ENCODE results near the gene TRAF3. TPM values are rescaled to one million over a fixed set of nuclear protein-coding genes. Genes with fewer than 3 reads are reported as not detected.

Gene TRAF3
- total and polyA plus RNA-seq, 4 donors: 3.4 to 32.6 (median 11.5) TPM

DNA sequence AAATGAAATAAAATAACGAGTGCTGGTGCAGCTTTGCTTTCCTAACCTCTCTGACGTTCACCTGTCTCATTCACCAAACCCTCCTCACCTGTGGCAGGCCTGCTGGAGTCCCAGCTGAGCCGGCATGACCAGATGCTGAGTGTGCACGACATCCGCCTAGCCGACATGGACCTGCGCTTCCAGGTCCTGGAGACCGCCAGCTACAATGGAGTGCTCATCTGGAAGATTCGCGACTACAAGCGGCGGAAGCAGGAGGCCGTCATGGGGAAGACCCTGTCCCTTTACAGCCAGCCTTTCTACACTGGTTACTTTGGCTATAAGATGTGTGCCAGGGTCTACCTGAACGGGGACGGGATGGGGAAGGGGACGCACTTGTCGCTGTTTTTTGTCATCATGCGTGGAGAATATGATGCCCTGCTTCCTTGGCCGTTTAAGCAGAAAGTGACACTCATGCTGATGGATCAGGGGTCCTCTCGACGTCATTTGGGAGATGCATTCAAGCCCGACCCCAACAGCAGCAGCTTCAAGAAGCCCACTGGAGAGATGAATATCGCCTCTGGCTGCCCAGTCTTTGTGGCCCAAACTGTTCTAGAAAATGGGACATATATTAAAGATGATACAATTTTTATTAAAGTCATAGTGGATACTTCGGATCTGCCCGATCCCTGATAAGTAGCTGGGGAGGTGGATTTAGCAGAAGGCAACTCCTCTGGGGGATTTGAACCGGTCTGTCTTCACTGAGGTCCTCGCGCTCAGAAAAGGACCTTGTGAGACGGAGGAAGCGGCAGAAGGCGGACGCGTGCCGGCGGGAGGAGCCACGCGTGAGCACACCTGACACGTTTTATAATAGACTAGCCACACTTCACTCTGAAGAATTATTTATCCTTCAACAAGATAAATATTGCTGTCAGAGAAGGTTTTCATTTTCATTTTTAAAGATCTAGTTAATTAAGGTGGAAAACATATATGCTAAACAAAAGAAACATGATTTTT is 128.2 kb downstream of the TRAF3 start:
- H3K36me3 ChIP-seq (ENCODE audit: control insufficient read depth in 1 of 2, insufficient read depth in 2 of 2, low read length in 1 of 2): no peaks in the 10 kb centered on the region
- H3K9me3 ChIP-seq (ENCODE audit: control insufficient read depth, low read length): no peaks in the 10 kb centered on the region
- ATAC-seq (ENCODE audit: low FRiP score) (no peak), DNase-seq (peak; percentile 31 to 68)
- no peaks in the 10 kb centered on the region for H3K27me3 ChIP-seq (ENCODE audit: control insufficient read depth in 1 of 2, insufficient read depth in 2 of 2, low read length in 1 of 2)
- intact Hi-C loops (cut with DNase I): no loop called here
- H3K4me3 ChIP-seq (ENCODE audit: low read length in 2 of 2): no peak overlapping the region
- H3K27ac ChIP-seq (ENCODE audit: low read depth in 1 of 2, low read length in 2 of 2): no peak overlapping the region
- H3K4me1 ChIP-seq (ENCODE audit: control insufficient read depth in 1 of 2, insufficient read depth in 2 of 2, low read length in 2 of 2): no peaks in the 10 kb centered on the region
- 95 to 97% methylated on average over 38 of the region's 38 CpGs for WGBS, 2 donors

DNA sequence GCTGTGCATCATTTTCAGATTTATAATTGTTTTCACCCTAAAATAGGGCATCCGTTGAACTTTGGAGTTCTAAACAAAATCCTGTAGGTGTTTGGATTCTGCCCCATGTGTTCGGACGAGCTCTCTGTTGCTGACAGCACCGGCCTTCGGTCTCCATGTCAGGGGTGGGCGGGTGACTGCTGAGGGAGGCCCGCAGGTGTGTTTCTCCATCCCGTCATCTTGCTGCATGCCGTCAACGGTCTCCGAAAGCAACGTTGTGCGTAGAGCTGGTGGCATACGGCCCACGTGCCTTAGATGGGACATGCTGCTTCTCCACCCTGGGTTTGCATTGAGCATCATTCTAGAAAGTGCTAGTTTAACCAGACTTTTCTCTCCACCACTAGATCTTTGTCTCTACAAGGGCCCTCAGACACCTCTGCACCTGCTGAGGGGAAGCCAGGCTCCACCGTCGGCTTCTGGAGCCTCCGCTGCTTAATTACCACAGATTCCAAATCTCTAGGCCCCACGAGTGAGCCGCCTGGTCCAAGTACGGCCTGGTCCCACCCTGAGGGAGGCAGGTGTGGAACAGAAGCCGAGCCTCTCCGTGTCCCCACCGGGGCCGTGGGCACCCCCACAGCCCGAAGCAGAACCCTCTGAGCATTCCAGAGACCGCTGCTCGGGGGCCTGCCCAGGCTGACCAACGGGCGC is 129.5 kb downstream of the TRAF3 start:
- ATAC-seq (ENCODE audit: low FRiP score) (no peak), DNase-seq (peak; percentile 13 to 66)
- no peaks in the 10 kb centered on the region for H3K4me1 ChIP-seq (ENCODE audit: control insufficient read depth in 1 of 2, insufficient read depth in 2 of 2, low read length in 2 of 2)
- no peaks in the 10 kb centered on the region for H3K36me3 ChIP-seq (ENCODE audit: control insufficient read depth in 1 of 2, insufficient read depth in 2 of 2, low read length in 1 of 2)
- no peaks in the 10 kb centered on the region for H3K27me3 ChIP-seq (ENCODE audit: control insufficient read depth in 1 of 2, insufficient read depth in 2 of 2, low read length in 1 of 2)
- no peak overlapping the region for H3K4me3 ChIP-seq (ENCODE audit: low read length in 2 of 2)
- no peak overlapping the region for H3K27ac ChIP-seq (ENCODE audit: low read depth in 1 of 2, low read length in 2 of 2)
- WGBS, 2 donors: 97% methylated on average over 30 of the region's 30 CpGs
- intact Hi-C loops (cut with DNase I): no loop called here
- H3K9me3 ChIP-seq (ENCODE audit: control insufficient read depth, low read length): no peaks in the 10 kb centered on the region

DNA sequence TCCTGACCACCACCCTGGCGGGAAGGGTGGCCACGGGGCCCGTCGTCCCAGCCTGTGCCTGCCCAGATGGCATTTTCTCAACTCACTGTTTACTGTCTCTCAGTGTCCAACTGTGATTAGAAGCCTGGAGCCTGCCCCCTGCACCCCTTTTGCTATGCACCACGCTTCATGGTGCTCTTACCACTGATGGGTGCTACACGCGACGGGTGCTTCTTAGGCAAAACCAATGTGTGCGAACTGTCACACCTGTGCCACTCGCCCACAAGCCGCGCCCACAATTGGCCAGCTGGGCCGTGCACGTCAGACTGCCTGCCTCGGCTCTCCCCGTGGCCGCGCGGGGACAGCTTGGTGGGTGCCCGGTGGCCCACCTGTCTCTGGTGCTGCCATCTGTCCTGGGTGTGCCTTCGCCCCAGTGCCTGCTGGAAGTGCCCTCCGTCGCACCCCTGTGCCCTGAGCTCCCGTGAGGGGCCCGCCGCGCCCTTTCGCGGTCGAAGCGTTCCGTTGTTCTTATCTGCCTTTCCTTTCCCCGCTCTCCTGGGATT is 130.1 kb downstream of the TRAF3 start:
- peak; percentile 40 to 71 for DNase-seq
- intact Hi-C loops (cut with DNase I): no loop called here
- Histone ChIP-seq H3K27me3 (ENCODE audit: control insufficient read depth in 1 of 2, insufficient read depth in 2 of 2, low read length in 1 of 2) (no peaks in the 10 kb centered on the region), H3K4me1 (ENCODE audit: control insufficient read depth in 1 of 2, insufficient read depth in 2 of 2, low read length in 2 of 2) (no peaks in the 10 kb centered on the region), H3K27ac (ENCODE audit: low read depth in 1 of 2, low read length in 2 of 2) (no peak overlapping the region), H3K36me3 (ENCODE audit: control insufficient read depth in 1 of 2, insufficient read depth in 2 of 2, low read length in 1 of 2) (no peaks in the 10 kb centered on the region), H3K4me3 (ENCODE audit: low read length in 2 of 2) (no peak overlapping the region), H3K9me3 (ENCODE audit: control insufficient read depth, low read length) (no peaks in the 10 kb centered on the region)
- 95 to 96% methylated on average over 33 of the region's 33 CpGs for WGBS, 2 donors
- no peak for ATAC-seq (ENCODE audit: low FRiP score)

DNA sequence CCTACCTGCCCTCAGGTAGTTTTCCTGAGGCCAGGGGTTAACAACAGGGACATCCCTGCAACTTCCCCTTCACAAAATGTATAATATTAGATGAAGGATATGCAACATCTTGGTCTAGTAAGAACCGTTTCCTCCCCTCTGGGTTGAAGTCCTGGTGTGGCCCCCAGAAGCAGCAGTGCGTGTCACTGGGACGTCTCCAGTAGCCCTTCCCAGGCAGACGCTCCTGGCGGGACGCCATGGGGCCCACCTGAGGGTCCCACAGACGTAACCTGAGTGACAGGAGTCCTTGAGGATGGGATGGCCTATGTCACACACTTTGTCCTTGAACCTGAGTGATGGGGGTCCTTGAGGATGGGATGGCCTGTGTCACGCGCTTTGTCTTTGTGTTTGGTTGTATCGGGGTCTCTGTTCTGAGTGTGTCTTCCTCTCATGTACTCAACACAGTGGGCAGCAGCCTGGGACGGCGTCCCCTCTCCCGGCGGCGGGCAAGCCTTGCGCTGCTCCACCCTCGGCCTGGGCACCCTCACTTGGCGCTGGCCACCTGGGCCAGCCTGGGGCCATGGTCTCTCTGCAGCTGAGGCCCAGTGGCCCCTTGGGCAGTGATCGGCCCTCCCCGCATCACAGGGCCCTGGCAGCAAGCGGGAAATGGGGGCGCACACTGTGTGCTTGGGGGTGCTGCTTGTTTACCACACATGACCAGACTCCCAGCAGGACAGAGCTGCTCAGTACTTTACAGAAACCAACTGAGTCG is 130.9 kb downstream of the TRAF3 start:
- Histone ChIP-seq H3K27me3 (ENCODE audit: control insufficient read depth in 1 of 2, insufficient read depth in 2 of 2, low read length in 1 of 2) (no peaks in the 10 kb centered on the region), H3K9me3 (ENCODE audit: control insufficient read depth, low read length) (no peaks in the 10 kb centered on the region), H3K27ac (ENCODE audit: low read depth in 1 of 2, low read length in 2 of 2) (no peak overlapping the region), H3K36me3 (ENCODE audit: control insufficient read depth in 1 of 2, insufficient read depth in 2 of 2, low read length in 1 of 2) (no peaks in the 10 kb centered on the region), H3K4me3 (ENCODE audit: low read length in 2 of 2) (no peak overlapping the region), H3K4me1 (ENCODE audit: control insufficient read depth in 1 of 2, insufficient read depth in 2 of 2, low read length in 2 of 2) (no peaks in the 10 kb centered on the region)
- 93 to 94% methylated on average over 23 of the region's 23 CpGs for WGBS, 2 donors
- peak; percentile 46 to 68 for DNase-seq
- intact Hi-C loops (cut with DNase I): no loop called here
- no peak for ATAC-seq (ENCODE audit: low FRiP score)

DNA sequence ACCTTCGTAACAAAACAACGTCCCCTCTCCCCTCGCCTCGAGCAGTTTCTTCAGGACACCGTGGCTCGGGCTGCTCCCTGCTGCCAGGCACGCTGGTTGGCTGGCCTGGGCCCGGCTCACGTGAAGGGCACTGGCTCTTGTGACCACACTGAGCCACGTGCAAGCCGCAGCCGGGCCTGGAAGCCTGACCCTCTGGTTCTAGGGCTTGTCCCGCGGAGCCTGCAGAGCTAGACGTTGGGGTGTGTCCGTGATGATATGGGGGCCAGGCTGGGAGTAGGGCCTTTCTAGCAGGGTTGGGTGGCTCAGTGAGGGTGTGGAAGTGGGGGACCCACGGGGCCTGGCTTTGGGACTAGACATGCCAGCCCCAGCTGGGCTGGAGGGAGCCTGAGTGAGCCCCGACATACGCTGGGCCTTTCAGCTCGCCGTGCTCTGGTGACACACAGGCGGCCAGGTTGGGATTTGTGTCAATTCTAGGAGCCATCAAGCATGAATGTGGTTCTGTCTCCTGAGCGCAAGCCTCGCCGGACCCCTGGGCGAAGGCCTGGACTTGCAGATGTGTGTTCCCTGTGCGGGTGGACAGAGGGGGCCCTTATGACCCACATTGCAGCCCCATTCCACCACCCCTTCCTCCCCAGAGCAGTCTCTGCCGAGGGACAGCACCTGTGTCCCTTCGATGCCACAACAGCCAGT is 131.7 kb downstream of the TRAF3 start:
- Histone ChIP-seq H3K27me3 (ENCODE audit: control insufficient read depth in 1 of 2, insufficient read depth in 2 of 2, low read length in 1 of 2) (no peaks in the 10 kb centered on the region), H3K36me3 (ENCODE audit: control insufficient read depth in 1 of 2, insufficient read depth in 2 of 2, low read length in 1 of 2) (no peaks in the 10 kb centered on the region), H3K27ac (ENCODE audit: low read depth in 1 of 2, low read length in 2 of 2) (no peak overlapping the region), H3K4me3 (ENCODE audit: low read length in 2 of 2) (no peak overlapping the region), H3K9me3 (ENCODE audit: control insufficient read depth, low read length) (no peaks in the 10 kb centered on the region), H3K4me1 (ENCODE audit: control insufficient read depth in 1 of 2, insufficient read depth in 2 of 2, low read length in 2 of 2) (no peaks in the 10 kb centered on the region)
- 95% methylated on average over 29 of the region's 29 CpGs for WGBS, 2 donors
- DNase-seq (peak; percentile 40 to 73), ATAC-seq (ENCODE audit: low FRiP score) (no peak)
- intact Hi-C loops (cut with DNase I): no loop called here

DNA sequence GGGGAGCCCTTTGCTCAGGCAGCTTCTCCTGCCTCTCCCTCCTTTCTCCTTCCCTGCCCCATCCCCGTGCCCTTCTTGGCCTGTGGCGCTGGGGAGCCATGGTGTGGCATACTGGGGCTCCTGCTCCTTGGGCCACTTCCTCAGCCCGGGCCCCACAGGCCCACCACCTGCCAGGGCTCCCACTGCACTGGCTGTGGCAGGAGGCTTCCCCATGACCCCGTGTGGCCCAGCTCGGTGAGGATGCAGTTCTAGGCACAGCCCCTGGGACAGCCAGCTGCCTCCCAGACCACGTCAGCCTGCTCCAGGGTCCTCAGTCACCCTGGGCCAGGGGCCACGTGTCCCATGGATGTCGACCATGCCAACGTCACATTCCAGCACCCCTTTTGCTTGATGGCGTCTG is 132.2 kb downstream of the TRAF3 start:
- Histone ChIP-seq H3K27ac (ENCODE audit: low read depth in 1 of 2, low read length in 2 of 2) (no peak overlapping the region), H3K4me3 (ENCODE audit: low read length in 2 of 2) (no peak overlapping the region), H3K9me3 (ENCODE audit: control insufficient read depth, low read length) (no peaks in the 10 kb centered on the region), H3K36me3 (ENCODE audit: control insufficient read depth in 1 of 2, insufficient read depth in 2 of 2, low read length in 1 of 2) (no peaks in the 10 kb centered on the region), H3K27me3 (ENCODE audit: control insufficient read depth in 1 of 2, insufficient read depth in 2 of 2, low read length in 1 of 2) (no peaks in the 10 kb centered on the region), H3K4me1 (ENCODE audit: control insufficient read depth in 1 of 2, insufficient read depth in 2 of 2, low read length in 2 of 2) (no peaks in the 10 kb centered on the region)
- intact Hi-C loops (cut with DNase I): no loop called here
- 90 to 91% methylated on average over 10 of the region's 10 CpGs for WGBS, 2 donors
- ATAC-seq (ENCODE audit: low FRiP score) (no peak), DNase-seq (peak in 1 of 2 donors; percentile 40)

DNA sequence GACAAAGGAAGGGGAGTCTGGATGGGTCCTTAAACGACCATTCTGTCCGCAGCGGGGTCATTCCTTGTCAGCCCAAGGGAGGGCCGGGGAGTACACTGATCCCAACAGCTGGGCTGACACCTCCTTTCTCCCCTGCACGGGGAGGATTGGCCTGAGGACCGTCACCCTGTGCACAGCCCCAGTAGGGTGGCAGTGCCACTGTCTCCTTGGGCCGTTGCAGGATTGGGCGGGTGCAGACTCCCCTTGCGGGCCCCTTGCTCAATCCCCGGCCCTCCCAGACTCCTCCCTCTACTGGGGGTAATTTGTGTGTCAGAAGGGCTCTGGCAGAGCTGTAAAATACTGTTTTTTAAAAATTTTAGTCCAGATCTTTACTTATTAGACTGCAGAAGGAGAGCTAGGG is 132.7 kb downstream of the TRAF3 start:
- H3K36me3 ChIP-seq (ENCODE audit: control insufficient read depth in 1 of 2, insufficient read depth in 2 of 2, low read length in 1 of 2): no peaks in the 10 kb centered on the region
- intact Hi-C loops (cut with DNase I): loop anchor here in 1 of 2 donors (10.0 kb wide), 1 partner anchor 215 kb away; no protein-coding TSS in a partner anchor

DNA sequence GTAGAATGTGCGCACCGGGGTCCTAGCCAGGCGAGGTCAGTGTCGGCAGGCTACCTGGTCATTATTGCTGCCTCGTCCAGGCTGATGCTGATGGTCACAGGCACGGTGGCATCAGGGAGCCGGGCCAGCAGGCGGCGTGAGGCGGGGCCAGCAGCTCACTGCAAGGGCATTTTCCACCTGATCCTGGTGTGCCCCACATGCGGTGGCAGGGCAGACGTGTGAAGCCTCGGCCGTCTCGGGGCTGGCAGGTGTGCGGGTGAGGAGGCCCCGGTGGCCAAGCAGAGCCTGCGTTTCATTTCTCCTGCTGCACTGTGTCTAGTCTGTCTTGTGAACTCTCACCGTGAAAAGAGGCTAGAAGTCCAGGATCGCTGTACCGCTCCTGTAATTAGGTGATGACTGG is 133.2 kb downstream of the TRAF3 start:
- Histone ChIP-seq H3K4me3 (ENCODE audit: low read length in 2 of 2) (no peak overlapping the region), H3K27me3 (ENCODE audit: control insufficient read depth in 1 of 2, insufficient read depth in 2 of 2, low read length in 1 of 2) (no peaks in the 10 kb centered on the region), H3K36me3 (ENCODE audit: control insufficient read depth in 1 of 2, insufficient read depth in 2 of 2, low read length in 1 of 2) (no peaks in the 10 kb centered on the region), H3K27ac (ENCODE audit: low read depth in 1 of 2, low read length in 2 of 2) (no peak overlapping the region), H3K4me1 (ENCODE audit: control insufficient read depth in 1 of 2, insufficient read depth in 2 of 2, low read length in 2 of 2) (no peaks in the 10 kb centered on the region), H3K9me3 (ENCODE audit: control insufficient read depth, low read length) (no peaks in the 10 kb centered on the region)
- intact Hi-C loops (cut with DNase I): loop anchor here in 1 of 2 donors (10.0 kb wide), 1 partner anchor 216 kb away; no protein-coding TSS in a partner anchor
- ATAC-seq (ENCODE audit: low FRiP score) (no peak), DNase-seq (peak; percentile 32 to 62)
- WGBS, 2 donors: 90 to 92% methylated on average over 19 to 21 of the region's 21 CpGs

More for the DNA sequence above, 132.7 kb downstream of the TRAF3 start:
- DNase-seq (peak; percentile 29 to 54), ATAC-seq (ENCODE audit: low FRiP score) (no peak)
- 80 to 93% methylated on average over 10 of the region's 10 CpGs for WGBS, 2 donors
- Histone ChIP-seq H3K9me3 (ENCODE audit: control insufficient read depth, low read length) (no peaks in the 10 kb centered on the region), H3K4me3 (ENCODE audit: low read length in 2 of 2) (no peak overlapping the region), H3K27ac (ENCODE audit: low read depth in 1 of 2, low read length in 2 of 2) (no peak overlapping the region), H3K27me3 (ENCODE audit: control insufficient read depth in 1 of 2, insufficient read depth in 2 of 2, low read length in 1 of 2) (no peaks in the 10 kb centered on the region), H3K4me1 (ENCODE audit: control insufficient read depth in 1 of 2, insufficient read depth in 2 of 2, low read length in 2 of 2) (no peaks in the 10 kb centered on the region)

Data from aorta (tissue), 5 donors.